HEK293T (cell line): ENCODE measurements around the gene ANGPTL5.

Source experiments
- BHLHE40 ChIP-seq: fragments of 450-650 bp; IDR thresholded peaks from 2 replicates; pipeline ENCODE4 v1.6.1; 2016; ENCODE audit warnings: mild to moderate bottlenecking, moderate library complexity, borderline replicate concordance
- CTBP1 ChIP-seq: fragments of 450-650 bp; IDR thresholded peaks from 2 replicates; pipeline ENCODE4 v1.6.1; 2016; ENCODE audit warnings: borderline replicate concordance
- ELF4 ChIP-seq: fragments of 450-650 bp; IDR thresholded peaks from 2 replicates; pipeline ENCODE4 v1.6.1; 2017; ENCODE audit warnings: antibody characterized with exemption
- FOXM1 ChIP-seq: fragments of 450-650 bp; IDR thresholded peaks from 2 replicates; pipeline ENCODE4 v1.6.1; 2017; ENCODE audit warnings: mild to moderate bottlenecking, borderline replicate concordance
- L3MBTL2 ChIP-seq: fragments of 450-650 bp; conservative IDR thresholded peaks from 2 replicates; pipeline ENCODE4 v1.6.1; 2016; ENCODE audit warnings: mild to moderate bottlenecking
- SUZ12 ChIP-seq: fragments of 450-650 bp; IDR thresholded peaks from 2 replicates; pipeline ENCODE4 v1.6.1; 2016; ENCODE audit warnings: mild to moderate bottlenecking
- TARDBP ChIP-seq: fragments of 450-650 bp; IDR thresholded peaks from 2 replicates; pipeline ENCODE4 v1.6.1; 2016
- ZNF384 ChIP-seq: fragments of 450-650 bp; IDR thresholded peaks from 2 replicates; pipeline ENCODE4 v1.6.1; 2016
- TF ChIP-seq, protein P1 (sequence below): fragments of 450-650 bp; IDR thresholded peaks from 2 replicates; pipeline ENCODE4 v1.6.1; 2016

DNA sequence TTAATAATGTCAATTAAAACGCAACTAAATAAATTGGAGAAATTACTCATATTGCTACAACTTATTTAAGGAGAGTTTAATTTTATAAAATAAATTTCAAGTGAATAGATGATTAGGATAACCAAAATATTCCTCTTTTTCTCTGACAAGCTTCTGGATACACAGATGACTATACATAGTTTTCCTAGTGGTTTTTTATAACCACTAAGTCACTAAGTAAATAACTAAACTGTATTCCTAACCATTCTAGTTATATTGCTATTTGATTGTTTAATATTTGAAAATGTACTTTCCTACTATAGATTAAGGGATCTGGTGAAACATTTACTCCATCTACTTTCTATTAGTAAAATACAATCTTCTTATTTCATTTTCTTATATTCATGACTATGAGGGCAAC, 4.7 kb upstream of the ANGPTL5 start:
- TF ChIP-seq ELF4 (no peak), TARDBP (no peak), SUZ12 (no peak), CTBP1 (no peak), BHLHE40 (no peak), ZNF384 (no peak), FOXM1 (no peak), L3MBTL2 (no peak)
- TF ChIP-seq, protein P1, sequence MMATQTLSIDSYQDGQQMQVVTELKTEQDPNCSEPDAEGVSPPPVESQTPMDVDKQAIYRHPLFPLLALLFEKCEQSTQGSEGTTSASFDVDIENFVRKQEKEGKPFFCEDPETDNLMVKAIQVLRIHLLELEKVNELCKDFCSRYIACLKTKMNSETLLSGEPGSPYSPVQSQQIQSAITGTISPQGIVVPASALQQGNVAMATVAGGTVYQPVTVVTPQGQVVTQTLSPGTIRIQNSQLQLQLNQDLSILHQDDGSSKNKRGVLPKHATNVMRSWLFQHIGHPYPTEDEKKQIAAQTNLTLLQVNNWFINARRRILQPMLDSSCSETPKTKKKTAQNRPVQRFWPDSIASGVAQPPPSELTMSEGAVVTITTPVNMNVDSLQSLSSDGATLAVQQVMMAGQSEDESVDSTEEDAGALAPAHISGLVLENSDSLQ, result no peak
